Esophagus mucosa (tissue), 1 donor: ENCODE measurements around the gene ACTN1. TPM values are rescaled to one million over a fixed set of nuclear protein-coding genes. Genes with fewer than 3 reads are reported as not detected.
"Not testable (repeated sequence)": the region's sequence is repeated elsewhere in the genome, so short reads cannot be mapped to it uniquely, and the experiment has no call there.

ENCODE experiments used
- ATAC-seq: fragments of 200-7000 bp; cut with Tn5 transposase; one replicate; pipeline ENCODE4 v1.9.1; 2020
- total RNA-seq: library from RNA; stranded (reverse); gene quantifications from one replicate; pipeline ENCODE4 v1.2.4, GENCODE V29; 2023
- donor health status: DM: yes; HTN: yes; CAD: no.

Gene ACTN1
- total RNA-seq, 1 donor from 2014 or later = 117 TPM

- no peak for ATAC-seq
These were observed 8.0 kb upstream of the ACTN1 start for GRCh38 chr14:68986926-68987652.

DNA sequence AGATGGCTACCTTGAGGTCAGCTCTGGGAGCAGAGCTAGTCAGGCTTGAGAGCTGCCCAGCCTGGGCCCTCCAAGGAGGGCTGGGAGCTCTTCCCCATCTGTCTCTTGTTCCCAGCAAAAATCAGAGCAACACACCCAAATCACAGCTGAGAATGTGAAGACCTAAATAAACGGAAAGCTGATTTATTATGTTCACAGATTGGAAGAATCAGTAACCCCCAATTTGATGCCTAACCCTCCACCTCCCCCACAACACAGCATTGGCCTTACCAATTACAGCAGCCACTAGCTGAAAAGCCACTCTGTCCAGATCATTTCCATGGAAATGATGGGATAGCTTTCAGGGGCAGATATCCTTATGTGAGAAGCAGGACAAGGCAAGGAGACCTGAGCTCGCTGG lies 7.1 kb upstream of the ACTN1 start:
- ATAC-seq = no peak

DNA sequence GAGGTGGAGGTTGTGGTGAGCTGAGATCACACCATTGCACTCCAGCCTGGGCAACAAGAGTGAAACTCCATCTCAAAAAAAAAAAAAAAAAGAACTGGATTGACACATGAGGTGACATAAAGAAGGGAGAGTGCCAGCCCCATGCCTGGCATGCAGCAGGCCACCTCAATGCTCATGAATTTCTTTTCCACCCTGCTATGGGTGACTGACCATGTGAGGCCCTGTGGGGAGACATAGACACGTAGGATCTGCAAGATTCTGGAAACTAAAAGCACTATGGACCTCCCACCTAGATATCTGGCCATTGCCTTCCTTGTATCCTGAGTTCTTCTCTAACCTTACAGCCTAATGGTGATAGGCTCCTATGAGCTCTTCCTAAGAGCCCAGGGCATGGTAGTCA lies 5.6 kb upstream of the ACTN1 start:
- no peak for ATAC-seq

- ATAC-seq = no peak
These were observed 4.1 kb upstream of the ACTN1 start for GRCh38 chr14:68983191-68983590.

GRCh38 chr14:68982581-68982980 lies 3.5 kb upstream of the ACTN1 start:
- ATAC-seq = no peak

DNA sequence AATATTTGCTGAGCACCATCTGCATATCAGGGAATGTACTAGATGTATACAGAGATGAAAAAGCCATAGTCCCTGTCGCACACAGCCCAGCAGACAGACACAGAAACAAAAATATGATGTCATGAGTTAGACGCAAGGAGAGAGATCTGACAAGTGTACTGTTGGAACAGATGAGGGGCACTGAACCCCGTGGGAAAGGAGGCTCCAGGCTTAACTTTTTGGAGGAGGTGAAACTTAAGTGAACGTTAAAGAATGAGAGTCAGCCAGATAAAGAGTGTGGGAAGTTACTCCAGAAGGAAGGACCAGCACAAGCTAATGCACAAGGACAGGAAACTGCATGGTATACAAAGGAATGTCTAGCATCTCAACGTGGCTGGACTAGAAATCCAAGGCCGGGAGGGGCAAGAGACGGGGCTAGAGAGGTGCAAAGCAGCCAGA lies 2.5 kb upstream of the ACTN1 start:
- ATAC-seq = no peak

GRCh38 chr14:68981139-68981538 lies 2.0 kb upstream of the ACTN1 start:
- no peak for ATAC-seq

DNA sequence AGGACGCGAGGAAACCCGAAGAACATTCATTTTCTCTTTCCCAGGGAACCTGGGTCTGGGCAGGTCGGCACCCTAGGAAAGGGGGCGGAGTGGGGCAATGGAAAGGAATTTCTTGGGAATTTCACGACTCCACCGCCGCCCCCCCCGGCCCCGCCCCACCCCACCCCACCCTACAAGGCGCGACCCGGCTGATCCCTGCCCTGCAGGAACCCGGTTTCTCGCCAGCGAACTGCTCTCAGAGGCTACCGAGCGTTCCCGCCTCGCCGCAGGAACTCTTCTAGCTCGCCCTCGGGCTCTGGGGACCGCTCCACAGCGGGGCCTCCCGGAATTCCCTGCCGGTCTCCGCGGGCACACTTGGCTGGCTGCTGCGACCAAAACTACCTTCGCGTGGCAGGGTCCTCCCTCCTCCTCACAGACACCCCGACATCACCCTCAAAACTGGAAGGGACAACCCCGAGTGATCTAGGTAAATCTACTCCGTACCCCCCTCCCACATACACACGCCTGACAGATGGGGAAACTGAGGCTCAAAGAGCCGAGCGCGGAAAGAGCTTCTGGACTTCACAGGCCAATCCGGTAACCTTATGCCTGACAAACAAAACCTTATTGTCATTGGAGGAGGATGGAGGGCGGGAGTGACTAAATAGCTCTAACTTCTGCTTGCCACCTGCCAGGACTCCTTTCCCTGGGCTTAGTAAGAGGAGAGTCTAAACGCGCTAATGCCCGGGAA lies 785 bp upstream of the ACTN1 start:
- peak; percentile 12 for ATAC-seq

- ATAC-seq = peak; percentile 51
These were observed 760 bp downstream of the ACTN1 start for GRCh38 chr14:68978172-68978911.

DNA sequence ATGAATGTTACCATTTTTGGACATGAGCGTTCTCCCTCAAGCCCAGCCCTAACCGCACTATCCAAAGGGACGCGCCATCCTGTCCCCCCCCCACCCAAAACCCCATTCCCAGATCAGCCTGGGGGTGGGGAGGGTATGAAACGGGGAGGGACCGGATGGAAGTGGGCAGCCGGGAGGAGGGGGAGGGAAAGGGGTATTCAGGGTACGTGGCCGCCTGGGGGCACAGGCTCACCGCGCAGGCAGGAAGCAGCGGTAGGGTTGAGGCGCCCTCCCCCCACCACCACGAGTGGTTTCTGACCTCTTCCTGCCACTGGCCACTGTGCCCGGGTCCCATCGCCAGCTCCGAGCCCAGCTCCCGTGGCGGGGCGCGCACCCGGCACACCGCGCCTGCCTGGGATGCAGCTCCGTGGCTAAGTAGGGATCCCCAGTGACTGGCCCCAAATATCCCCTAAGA lies 1.4 kb downstream of the ACTN1 start:
- ATAC-seq = peak; percentile 4

GRCh38 chr14:68977180-68977717 lies 1.9 kb downstream of the ACTN1 start:
- no peak for ATAC-seq

- ATAC-seq = no peak
These were observed 2.7 kb downstream of the ACTN1 start for GRCh38 chr14:68976160-68977067.

DNA sequence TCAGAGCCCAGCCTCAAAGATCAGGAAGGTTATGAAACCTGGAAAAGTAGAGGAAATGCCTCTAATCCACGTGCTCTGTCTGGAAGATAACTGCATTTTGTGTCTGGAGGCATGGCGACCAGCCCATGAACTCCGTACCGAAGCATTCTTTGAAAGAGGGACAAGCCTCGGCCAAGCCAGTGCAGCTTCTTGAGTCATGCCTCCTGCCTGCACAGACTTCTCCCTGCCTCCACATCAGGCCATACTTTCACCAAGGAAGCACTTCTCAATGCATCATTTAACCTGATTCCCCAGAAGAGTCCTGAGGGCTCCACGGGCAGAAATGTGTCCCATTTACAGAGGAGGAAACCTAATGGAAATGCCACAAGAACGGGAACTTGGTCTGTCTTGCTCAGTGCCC lies 3.4 kb downstream of the ACTN1 start:
- peak; percentile 62 for ATAC-seq

GRCh38 chr14:68974759-68975347 lies 4.2 kb downstream of the ACTN1 start:
- ATAC-seq = peak; percentile 19

DNA sequence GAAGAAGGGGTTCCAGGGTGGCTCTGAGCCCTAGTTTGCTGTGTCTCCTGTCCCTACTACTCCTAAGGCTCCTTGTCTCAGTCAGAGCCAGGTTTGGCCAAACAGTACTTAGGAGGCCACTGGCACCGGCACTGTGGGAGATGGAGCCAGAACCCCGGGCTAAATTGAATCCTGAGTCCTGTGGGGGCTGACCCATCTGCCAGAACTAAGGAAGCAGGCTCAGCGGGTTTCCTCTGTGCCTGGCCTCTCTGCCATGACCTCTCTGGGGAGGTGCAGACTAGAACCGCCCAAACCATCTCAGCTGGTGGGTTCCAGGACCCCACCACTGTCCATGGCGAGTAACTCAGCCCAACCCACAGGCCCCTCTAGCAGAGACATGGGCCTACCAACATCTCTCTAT lies 5.5 kb downstream of the ACTN1 start:
- no peak for ATAC-seq

DNA sequence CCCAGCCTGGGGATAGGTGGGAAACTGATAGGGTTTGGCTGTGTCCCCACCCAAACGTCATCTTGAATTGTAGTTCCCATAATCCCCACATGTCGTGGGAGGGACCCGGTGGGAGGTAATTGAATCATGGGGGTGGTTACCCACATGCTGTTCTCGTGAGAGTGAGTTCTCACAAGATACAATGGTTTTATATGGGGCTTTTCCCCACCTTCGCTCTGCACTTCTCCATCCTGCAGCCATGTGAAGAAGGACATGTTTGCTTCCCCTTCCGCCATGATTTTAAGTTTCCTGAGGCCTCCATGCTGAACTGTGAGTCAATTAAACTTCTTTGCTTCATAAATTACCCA lies 5.9 kb downstream of the ACTN1 start:
- ATAC-seq = not testable (repeated sequence)

- ATAC-seq = no peak
These were observed 6.4 kb downstream of the ACTN1 start for GRCh38 chr14:68972507-68973218.

DNA sequence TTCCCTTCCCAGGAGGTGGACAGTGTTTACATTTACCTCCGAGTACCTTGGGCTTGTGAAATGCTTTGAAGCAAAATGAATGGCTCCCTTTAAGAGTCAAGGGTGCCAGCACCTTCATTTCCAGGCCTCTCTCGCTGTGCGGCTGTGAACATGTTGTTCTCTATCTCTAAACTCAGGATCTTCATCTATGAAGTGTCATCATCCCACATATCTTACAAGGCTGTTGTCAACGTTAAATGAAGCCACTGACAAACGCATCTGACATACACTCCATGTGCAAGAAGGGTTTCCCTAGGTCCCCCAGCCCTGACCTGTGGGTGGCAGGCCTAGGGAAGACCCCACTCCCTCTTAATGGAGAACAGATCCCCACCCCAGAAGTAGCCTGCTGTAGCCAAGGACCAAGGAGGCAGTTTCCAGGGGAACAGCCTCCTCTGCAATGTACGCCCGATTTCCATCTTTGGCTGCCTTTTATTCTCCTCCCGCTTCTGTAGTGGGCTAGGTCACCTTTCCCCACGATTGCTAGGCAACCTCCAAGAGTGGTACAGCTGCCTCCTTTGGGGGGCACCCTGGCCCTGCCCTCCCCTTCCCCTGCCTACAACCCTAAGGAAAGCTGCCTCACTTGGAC lies 7.6 kb downstream of the ACTN1 start:
- ATAC-seq = no peak

DNA sequence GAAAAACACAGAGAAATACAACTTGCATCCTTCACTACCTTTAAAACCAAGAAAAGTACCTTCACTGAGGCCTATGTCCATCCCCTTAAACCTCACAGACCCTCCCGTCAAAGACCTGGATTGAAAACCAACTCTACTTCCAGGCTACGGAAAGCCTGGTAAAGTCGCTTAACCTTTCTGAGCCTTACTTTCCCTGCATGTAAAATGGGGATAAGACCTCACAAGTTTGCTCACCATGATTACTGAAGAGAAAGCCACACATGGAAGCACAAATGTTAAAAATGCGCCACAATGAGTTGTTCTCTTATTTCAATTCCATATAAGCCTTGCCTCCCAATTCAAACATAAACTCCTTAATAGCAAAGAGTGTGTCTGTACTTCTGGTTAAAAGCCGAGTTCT lies 8.4 kb downstream of the ACTN1 start:
- ATAC-seq = no peak

GRCh38 chr14:68970038-68970612 lies 9.0 kb downstream of the ACTN1 start:
- ATAC-seq = no peak
